Esophagus squamous epithelium (tissue), 5 donors: ENCODE results near the gene TRAPPC2L. TPM values are rescaled to one million over a fixed set of nuclear protein-coding genes. Genes with fewer than 3 reads are reported as not detected.

Source experiments
- DNase-seq: peaks from one replicate; lab custom pipeline; 2025; lab: John Stamatoyannopoulos, UW
- H3K27ac ChIP-seq, 4 donors: fragments of 200-600 bp; sonication (generic); one replicate each; pipeline ENCODE4 v1.5.1; 2016 to 2019; ENCODE audit warnings: mild to moderate bottlenecking in 1 of 4
- H3K27me3 ChIP-seq, 4 donors: fragments of 200-600 bp; sonication (generic); 1 replicate in 3 of 4; 2 replicates in 1 of 4; pipeline versions ENCODE4 v1.5.1 to v1.6.0; 2017 to 2021; ENCODE audit warnings: antibody characterized with exemption in 1 of 4
- H3K36me3 ChIP-seq, 3 donors: fragments of 200-600 bp; sonication (generic); one replicate each; pipeline ENCODE4 v1.5.1; 2016 to 2019
- H3K4me1 ChIP-seq, 3 donors: fragments of 200-600 bp; sonication (generic); one replicate each; pipeline ENCODE4 v1.5.1; 2017 to 2019
- H3K4me3 ChIP-seq, 4 donors: fragments of 200-600 bp; sonication (generic); 1 replicate in 3 of 4; 2 replicates in 1 of 4; pipeline ENCODE4 v1.5.1; 2016 to 2019; ENCODE audit warnings: mild to moderate bottlenecking in 2 of 4, moderate library complexity in 1 of 4
- H3K9me3 ChIP-seq, 3 donors: fragments of 200-600 bp; sonication (generic); one replicate each; pipeline ENCODE4 v1.5.1; 2016 to 2019
- POLR2A ChIP-seq, 4 donors: fragments of 450-650 bp; IDR thresholded peaks; one replicate each; pipeline ENCODE4 v1.6.1; 2017; ENCODE audit warnings: antibody characterized with exemption in 4 of 4, mild to moderate bottlenecking in 4 of 4, moderate library complexity in 3 of 4
- WGBS, 2 donors: methylation state at CpG; one replicate each; pipeline ENCODE4 v1.1.5; 2018; 5-methylcytosine and 5-hydroxymethylcytosine counted together
- intact Hi-C: fragments of 100-400 bp; cut with DNase I; formaldehyde crosslinking; loops from one replicate; pipeline ENCODE4 v1.15.0; 2022
- total RNA-seq, 4 donors: library from RNA; depleted of rRNA; stranded (reverse); fragments of >200 nt; gene quantifications; one replicate each; pipeline ENCODE4 v1.1.0, GENCODE V29; 2016
- TF ChIP-seq, protein P1 (sequence below), 6 experiments: fragments of 450-650 bp in 4 of 6; fragments of 200-600 bp in 2 of 6; sonication (generic) in 2 of 6; IDR thresholded peaks; one replicate each; pipeline ENCODE4 v1.5.1; 2016 to 2019; ENCODE audit warnings: antibody characterized with exemption in 6 of 6, mild to moderate bottlenecking in 4 of 6, moderate library complexity in 4 of 6
- donor health status: DM: yes; HTN: yes; CAD: no.

Gene TRAPPC2L
- total RNA-seq, 4 donors from 2014 or later: 20.7 to 29.7 (median 24.7) TPM

DNA sequence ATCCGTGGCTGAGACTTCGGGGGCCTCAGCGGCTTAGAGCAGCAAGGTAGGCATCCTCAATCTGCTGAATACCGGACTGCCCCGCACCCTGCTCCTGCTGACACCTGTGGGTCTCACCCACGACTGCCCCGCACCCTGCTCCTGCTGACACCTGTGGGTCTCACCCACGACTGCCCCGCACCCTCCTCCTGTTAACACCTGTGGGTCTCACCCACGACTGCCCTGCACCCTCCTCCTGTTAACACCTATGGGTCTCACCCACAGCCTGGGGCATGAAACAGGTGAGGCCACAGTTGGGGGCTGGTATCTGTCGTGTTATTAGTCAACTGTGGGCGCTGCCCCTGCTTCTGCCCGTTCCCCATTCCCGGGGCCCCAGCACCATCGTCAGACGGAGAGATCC is 45.8 kb downstream of the TRAPPC2L start:
- H3K4me1 ChIP-seq: peaks cover 0 to 22% (median 4%) of the 10 kb centered on the region in 3 donors
- WGBS, 2 donors: 52 to 60% methylated on average over 1 to 14 of the region's 16 CpGs
- DNase-seq: no peak
- no peak overlapping the region for H3K4me3 ChIP-seq
- no peaks in the 10 kb centered on the region for H3K9me3 ChIP-seq
- TF ChIP-seq, protein P1, sequence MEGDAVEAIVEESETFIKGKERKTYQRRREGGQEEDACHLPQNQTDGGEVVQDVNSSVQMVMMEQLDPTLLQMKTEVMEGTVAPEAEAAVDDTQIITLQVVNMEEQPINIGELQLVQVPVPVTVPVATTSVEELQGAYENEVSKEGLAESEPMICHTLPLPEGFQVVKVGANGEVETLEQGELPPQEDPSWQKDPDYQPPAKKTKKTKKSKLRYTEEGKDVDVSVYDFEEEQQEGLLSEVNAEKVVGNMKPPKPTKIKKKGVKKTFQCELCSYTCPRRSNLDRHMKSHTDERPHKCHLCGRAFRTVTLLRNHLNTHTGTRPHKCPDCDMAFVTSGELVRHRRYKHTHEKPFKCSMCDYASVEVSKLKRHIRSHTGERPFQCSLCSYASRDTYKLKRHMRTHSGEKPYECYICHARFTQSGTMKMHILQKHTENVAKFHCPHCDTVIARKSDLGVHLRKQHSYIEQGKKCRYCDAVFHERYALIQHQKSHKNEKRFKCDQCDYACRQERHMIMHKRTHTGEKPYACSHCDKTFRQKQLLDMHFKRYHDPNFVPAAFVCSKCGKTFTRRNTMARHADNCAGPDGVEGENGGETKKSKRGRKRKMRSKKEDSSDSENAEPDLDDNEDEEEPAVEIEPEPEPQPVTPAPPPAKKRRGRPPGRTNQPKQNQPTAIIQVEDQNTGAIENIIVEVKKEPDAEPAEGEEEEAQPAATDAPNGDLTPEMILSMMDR (IDR thresholded peaks at IDR 0.05): no peak
- no peak for TF ChIP-seq POLR2A (IDR thresholded peaks at IDR 0.05)
- H3K27ac ChIP-seq: no peak overlapping the region
- peaks cover 0 to 17% (median 0%) of the 10 kb centered on the region in 3 donors for H3K36me3 ChIP-seq
- H3K27me3 ChIP-seq: peaks cover 0 to 49% (median 0%) of the 10 kb centered on the region in 4 donors
- intact Hi-C loops: no loop called here

DNA sequence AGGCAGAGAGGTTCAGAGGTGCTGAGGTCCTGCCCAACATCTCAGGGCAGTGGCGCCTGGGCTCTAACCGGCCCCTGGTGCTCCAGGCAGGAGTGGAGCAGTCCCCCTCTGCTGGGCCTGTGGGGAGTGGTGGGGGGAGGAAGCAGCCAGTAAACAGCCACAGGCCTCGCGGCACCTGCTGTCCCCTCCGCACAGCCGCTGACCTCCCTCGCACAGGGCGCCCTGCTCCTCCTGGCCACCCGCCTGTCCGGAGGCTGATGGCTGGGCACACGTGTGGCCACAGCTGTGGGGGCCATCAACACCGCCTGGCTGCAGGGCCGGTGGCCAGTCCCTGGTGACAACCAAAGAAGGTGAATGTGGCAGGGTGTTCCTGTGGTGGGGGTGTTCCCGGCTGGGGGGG is 46.3 kb downstream of the TRAPPC2L start:
- Histone ChIP-seq H3K27ac (no peak overlapping the region), H3K4me3 (no peak overlapping the region), H3K27me3 (peaks cover 0 to 45% (median 0%) of the 10 kb centered on the region in 4 donors), H3K36me3 (peaks cover 0 to 17% (median 0%) of the 10 kb centered on the region in 3 donors), H3K4me1 (peaks cover 0 to 24% (median 4%) of the 10 kb centered on the region in 3 donors), H3K9me3 (no peaks in the 10 kb centered on the region)
- no CpG with 5 or more reads among the region's 14 CpGs for WGBS, 2 donors
- TF ChIP-seq, protein P1 (IDR thresholded peaks at IDR 0.05): no peak
- TF ChIP-seq POLR2A (IDR thresholded peaks at IDR 0.05): no peak
- no peak for DNase-seq
- intact Hi-C loops: no loop called here

DNA sequence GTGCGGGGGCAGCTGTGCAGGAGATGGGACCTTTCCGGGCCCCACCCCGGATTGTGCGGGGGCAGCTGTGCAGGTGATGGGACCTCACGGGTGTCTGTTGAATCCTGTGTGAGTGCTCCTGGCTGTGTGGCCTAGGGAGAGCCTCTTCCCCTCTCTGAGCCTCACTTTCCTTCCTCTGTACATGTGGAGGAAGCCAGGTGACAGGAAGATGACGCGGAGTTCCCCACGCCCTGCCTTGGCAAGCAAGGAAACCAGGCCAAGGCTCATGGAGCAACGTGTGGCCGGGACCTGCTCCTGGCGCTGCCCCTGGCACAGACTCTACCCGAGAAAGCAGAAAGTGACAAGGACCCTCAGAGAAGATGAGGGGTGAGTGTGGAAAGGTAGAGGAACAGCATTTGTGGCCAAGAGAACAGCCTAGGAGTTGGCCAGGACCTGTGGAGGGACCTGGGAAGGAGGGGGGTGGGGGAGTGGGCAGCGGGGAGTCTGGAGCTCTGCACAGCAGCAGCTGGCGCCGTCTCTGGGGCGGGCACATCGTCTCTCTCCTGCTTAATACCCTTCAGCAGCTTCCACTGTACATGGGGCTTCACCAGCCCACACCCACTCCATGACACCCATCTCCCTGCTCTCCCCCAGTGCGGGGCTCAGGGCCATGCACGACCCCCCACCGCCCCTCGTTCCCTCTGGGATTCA is 47.9 kb downstream of the TRAPPC2L start:
- Histone ChIP-seq H3K27ac (no peak overlapping the region), H3K4me1 (peaks cover 0 to 30% (median 4%) of the 10 kb centered on the region in 3 donors), H3K27me3 (peaks cover 0 to 32% (median 0%) of the 10 kb centered on the region in 4 donors), H3K4me3 (no peak overlapping the region), H3K9me3 (no peaks in the 10 kb centered on the region), H3K36me3 (peaks cover 0 to 17% (median 0%) of the 10 kb centered on the region in 3 donors)
- 76 to 100% methylated on average over 1 to 8 of the region's 21 CpGs for WGBS, 2 donors
- intact Hi-C loops: no loop called here
- no peak for DNase-seq
- TF ChIP-seq, protein P1 (IDR thresholded peaks at IDR 0.05): no peak
- TF ChIP-seq POLR2A (IDR thresholded peaks at IDR 0.05): no peak

DNA sequence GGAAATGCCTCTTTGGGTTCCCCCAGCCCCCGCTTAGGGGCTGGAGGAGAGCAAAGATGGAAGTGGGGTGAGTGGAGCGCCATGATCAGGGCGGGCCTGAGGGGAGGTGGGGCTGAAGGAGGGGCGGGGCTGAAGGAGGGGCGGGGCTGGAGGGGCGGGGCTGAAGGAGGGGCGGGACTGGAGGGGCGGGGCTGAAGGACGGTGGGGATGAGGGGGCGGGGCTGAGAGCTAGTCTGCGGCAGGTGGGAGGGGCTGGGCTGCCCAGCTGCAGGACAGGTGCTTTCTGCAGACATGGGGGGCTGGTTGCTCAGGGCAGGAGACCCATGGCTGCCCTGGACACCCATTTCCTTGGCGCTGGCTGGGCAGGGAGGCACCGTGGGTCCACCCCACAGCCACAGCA is 48.6 kb downstream of the TRAPPC2L start:
- peaks cover 0 to 10% (median 0%) of the 10 kb centered on the region in 3 donors for H3K36me3 ChIP-seq
- H3K9me3 ChIP-seq: no peaks in the 10 kb centered on the region
- no peak overlapping the region for H3K4me3 ChIP-seq
- H3K4me1 ChIP-seq: peaks cover 0 to 35% (median 9%) of the 10 kb centered on the region in 3 donors
- H3K27me3 ChIP-seq: peaks cover 0 to 32% (median 0%) of the 10 kb centered on the region in 4 donors
- no peak for DNase-seq
- H3K27ac ChIP-seq: no peak overlapping the region
- 44% methylated on average over 2 of the region's 13 CpGs; no CpG with 5 or more reads in 1 of the 2 donors for WGBS, 2 donors
- TF ChIP-seq POLR2A (IDR thresholded peaks at IDR 0.05): no peak
- TF ChIP-seq, protein P1 (IDR thresholded peaks at IDR 0.05): no peak
- intact Hi-C loops: no loop called here

DNA sequence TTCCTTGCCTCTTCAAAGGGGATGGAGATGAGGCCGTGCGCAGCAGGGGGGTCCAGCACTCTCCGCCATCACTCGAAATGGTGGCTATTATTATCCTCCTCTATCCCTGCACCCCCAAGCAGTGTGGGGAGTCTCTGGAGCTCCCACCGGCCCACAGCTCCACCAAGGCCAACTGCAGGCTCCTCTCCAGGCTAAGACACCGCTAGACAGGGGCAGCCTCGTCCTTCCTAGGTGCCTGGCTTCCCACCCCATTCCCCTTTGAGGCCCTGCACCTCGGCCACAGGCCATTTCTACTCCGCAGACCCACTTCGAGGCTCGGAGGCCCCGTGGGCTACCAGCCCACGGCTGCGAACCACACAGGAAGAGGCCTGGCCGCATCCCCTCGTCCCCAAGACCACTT is 49.1 kb downstream of the TRAPPC2L start:
- 81 to 85% methylated on average over 8 to 12 of the region's 16 CpGs for WGBS, 2 donors
- Histone ChIP-seq H3K36me3 (peaks cover 0 to 5% (median 0%) of the 10 kb centered on the region in 3 donors), H3K4me3 (no peak overlapping the region), H3K27me3 (peaks cover 0 to 32% (median 0%) of the 10 kb centered on the region in 4 donors), H3K27ac (no peak overlapping the region), H3K9me3 (no peaks in the 10 kb centered on the region), H3K4me1 (peaks cover 0 to 40% (median 9%) of the 10 kb centered on the region in 3 donors)
- no peak for DNase-seq
- TF ChIP-seq, protein P1 (IDR thresholded peaks at IDR 0.05): no peak
- TF ChIP-seq POLR2A (IDR thresholded peaks at IDR 0.05): no peak
- intact Hi-C loops: no loop called here
